GM21515 (cell line): ENCODE results near the gene ECE1.
A peak's percentile ranks its signal among the peaks of the same experiment; 100 is the strongest.

Source experiments
- ATAC-seq: cut with Tn5 transposase; IDR thresholded peaks from one replicate; pipeline ENCODE4 v1.9.1; 2021; ENCODE audit not compliant: unreplicated experiment

Gene ECE1

GRCh38 chr1:21289700-21290545, at the start of gene ECE1:
Gene ECE1 (minus strand): TSS chr1:21290463. CDS start chr1:21290414, 49 bp downstream.
- no peak for ATAC-seq

DNA sequence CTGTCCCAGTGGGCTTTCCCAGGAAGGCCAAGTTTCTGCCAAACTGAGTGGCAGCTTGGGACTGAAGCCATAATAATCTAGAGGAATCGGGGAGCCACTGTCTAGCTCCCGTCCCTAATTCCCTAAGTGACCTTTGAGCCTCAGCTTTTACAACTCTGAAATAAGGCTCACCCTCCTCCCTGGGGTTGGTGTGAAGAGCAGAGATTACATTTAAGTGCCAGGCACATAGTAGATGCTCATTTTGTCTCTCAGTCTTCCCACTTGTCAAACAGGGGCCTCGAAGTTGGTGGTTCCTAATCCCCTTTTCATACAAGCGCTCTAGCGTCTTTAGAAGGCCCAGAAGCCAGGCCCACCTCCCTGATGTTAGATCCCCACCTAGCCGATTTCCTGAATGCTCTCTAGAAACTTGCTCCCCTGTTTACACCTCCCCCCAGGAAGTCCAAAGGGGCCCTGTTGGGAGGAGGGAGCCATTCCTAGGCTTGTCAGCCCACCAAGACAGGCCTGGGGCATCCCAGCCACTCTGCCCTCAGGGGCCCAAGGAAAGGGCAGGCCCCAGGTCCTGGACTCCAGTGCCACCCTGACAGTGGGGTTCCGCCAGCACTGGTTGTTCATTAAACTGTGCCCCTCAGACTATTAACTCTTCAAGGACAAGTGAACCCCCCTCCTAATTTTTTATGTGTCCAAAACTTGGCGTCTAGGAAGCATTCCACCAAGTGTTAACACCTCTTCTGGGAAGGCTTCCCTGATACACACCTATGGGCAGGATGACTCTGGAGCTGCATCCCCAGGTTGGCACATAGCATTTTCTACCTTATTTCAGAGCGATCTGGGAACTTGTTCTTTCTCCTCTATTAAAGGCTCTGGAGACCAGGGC, 49.3 kb upstream of the ECE1 start:
- ATAC-seq = no peak

DNA sequence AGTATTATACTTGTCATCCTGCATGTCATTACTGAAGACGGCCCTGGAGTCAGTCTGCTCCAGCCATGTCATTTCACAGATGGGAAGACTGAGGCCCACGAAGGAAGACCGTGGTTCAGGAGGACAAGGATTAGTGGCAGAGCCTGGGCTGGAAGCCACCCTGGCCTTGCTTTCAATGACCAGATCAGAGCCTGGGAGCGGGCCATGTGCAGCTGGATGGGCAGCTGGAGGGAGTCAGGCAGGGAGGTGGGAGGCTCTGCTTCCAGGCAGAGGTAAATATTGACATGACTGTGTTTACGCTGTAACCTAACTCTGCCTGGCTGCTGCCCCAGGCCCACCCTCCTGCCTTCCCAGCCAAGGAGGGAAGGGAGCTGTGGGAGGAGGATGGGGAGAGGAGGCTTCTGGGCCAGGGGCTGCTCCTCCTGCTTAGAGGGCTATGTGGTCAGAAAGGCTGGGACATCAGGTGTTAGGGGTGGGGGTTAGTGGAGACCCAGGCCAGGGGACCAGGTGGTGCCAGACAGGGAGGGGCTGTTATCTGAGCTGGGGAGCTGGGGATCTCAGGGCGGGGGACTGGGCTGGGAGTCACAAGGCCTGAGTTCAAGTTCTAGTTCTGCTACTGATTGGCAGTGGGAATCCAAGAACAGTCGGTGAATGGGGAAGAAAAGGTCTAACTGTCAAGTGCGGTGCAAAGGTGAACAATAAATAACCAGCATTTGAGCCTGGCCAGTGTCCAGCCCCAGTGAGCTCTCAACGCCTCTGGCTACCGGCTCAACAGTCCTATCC, 48.5 kb upstream of the ECE1 start:
- ATAC-seq = no peak

DNA sequence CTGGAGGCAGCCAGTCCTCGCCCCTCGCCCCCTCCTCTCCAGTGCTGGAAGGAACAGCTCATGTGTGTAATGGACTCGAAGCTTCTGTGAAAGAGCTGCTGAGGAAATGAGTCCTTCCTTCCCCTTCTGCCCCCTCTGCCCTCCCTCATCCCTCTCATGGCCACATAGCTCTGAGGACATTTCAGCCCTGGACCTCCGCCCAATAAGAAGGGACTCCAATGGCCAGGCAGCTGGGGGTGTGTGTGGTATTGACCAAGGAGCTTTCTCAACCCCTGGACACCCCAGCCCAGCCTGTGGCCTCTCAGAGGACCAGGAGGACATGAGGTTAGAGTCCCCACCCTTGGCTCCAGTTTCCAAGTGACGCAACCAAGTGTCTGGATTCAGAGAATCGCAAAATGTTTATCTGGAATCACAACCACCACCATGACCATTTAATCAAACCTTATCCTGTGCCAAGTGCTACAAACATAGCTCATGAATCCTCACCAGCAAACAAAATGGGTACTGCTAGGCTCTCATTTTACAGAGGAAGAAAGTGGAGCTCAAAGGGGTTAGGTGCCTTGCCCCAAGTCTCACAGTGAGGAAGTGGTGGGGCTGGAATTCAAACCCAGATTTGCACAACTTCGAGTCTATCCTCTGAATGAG, 47.8 kb upstream of the ECE1 start:
- no peak for ATAC-seq

DNA sequence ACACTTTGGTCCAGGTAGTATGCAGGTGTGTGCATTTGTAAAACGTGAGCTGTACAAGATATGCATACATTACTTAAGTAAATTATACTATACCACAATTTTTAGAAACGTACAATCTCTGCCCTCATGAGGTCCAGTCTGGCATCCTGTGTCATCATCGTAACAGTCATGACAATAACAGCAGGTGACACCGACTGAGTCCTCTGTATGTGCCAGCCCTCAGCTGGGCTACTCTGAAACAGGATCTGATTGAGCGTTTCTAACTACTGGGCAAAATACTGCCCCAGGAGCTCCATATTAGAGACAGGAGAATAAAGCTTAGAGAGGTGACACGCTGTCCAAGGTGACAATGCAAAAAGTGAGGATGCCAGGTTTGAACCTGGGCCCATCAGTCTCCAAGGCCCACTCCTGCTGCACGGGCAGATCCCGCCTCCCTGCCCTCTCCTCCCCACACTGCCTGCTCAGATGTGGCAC, 47.2 kb upstream of the ECE1 start:
- ATAC-seq = no peak

- no peak for ATAC-seq
Observed at GRCh38 chr1:21337010-21337437, 46.8 kb upstream of the ECE1 start.

DNA sequence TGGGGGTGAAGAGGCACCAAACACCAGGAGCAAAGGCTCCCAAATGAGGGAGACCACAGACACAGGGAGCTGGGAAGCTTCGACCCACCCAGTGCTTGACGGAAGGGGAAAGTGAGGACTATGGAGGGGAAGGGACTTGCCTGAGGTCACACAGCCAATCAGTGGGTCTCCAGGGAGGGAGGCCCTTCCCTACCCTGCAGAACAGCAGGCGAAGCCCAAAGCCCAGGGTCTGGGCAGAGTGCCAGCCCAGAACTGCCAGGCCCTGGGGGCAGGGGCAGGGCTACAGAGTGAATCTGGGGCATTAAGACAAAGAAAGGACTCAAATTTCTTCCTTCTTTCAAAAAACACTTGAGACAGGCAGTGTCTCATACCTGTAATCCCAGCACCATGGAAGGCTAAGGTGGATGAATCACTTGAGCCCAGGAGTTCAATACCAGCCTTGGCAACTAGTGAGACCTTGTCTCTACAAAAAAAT, 45.5 kb upstream of the ECE1 start:
- ATAC-seq = no peak

DNA sequence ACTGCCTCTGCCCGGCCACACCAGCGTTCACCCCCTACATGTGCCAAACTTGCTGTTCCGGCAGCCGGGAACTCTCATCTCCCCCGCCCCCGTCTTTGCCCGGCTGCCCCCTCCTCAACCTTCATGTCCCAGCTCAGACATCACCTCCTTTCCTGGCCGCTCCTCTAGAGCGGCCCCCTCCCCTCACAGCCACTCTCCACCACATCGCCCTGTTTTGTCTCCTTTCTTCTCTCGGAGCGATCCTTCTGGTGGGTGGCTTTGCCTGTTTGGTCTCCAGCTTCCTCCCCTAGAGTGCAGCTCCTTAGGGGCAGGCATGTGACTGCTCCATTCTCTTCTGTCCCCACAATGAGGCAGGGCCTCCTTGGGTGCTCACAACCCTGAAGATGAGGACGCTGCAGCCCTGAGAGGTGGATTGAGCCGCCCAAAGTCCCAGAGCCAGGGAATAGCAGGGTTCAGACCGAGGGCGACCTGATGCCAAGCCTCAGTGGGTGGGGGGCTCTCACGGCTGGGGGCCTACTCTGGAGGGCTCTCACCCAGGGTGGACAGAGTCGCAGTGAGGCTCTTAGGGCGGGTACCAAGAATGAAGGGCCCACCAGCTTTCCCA, 44.9 kb upstream of the ECE1 start:
- ATAC-seq = no peak

- peak; percentile 55 for ATAC-seq
Observed at GRCh38 chr1:21334214-21335087, 44.2 kb upstream of the ECE1 start.

DNA sequence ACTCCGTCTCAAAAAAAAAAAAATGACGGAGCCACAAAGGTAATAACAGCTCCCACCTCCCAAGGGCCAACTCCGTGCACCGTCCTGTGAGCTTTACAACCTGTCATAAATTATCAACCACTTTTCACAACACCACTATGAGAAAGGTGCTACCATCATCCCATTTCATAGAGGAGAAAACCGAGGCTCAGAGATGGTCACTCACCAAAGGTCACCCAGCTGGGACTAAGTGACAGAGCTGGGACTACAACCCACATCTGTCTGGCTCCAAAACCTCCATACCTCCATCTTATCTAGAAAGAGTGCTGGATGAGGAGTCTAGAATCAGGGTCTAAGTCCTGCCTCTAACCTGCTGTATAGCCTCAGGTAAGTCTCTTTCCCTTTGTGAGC, 43.6 kb upstream of the ECE1 start:
- no peak for ATAC-seq

GRCh38 chr1:21332554-21333311, 42.5 kb upstream of the ECE1 start:
- ATAC-seq = no peak

GRCh38 chr1:21331752-21332478, 41.7 kb upstream of the ECE1 start:
- ATAC-seq = no peak

GRCh38 chr1:21330544-21330943, 40.3 kb upstream of the ECE1 start:
- ATAC-seq = no peak

- ATAC-seq = no peak
Observed at GRCh38 chr1:21329209-21329844, 39.1 kb upstream of the ECE1 start.

GRCh38 chr1:21327566-21328323, 37.5 kb upstream of the ECE1 start:
- no peak for ATAC-seq

GRCh38 chr1:21326861-21327344, 36.6 kb upstream of the ECE1 start:
- no peak for ATAC-seq
